ENCODE results near the gene IGFBP6. TPM values are rescaled to one million over a fixed set of nuclear protein-coding genes. Genes with fewer than 3 reads are reported as not detected.
A peak's percentile ranks its signal among the peaks of the same experiment; 100 is the strongest.

IGFBP6 gene
- total and polyA plus RNA-seq, 9 of the 15 experiments (the other 6 are each of a cell fraction or from before 2014, with no cell fraction given), result 0.15 to 1.4 (median 0.54) TPM

DNA sequence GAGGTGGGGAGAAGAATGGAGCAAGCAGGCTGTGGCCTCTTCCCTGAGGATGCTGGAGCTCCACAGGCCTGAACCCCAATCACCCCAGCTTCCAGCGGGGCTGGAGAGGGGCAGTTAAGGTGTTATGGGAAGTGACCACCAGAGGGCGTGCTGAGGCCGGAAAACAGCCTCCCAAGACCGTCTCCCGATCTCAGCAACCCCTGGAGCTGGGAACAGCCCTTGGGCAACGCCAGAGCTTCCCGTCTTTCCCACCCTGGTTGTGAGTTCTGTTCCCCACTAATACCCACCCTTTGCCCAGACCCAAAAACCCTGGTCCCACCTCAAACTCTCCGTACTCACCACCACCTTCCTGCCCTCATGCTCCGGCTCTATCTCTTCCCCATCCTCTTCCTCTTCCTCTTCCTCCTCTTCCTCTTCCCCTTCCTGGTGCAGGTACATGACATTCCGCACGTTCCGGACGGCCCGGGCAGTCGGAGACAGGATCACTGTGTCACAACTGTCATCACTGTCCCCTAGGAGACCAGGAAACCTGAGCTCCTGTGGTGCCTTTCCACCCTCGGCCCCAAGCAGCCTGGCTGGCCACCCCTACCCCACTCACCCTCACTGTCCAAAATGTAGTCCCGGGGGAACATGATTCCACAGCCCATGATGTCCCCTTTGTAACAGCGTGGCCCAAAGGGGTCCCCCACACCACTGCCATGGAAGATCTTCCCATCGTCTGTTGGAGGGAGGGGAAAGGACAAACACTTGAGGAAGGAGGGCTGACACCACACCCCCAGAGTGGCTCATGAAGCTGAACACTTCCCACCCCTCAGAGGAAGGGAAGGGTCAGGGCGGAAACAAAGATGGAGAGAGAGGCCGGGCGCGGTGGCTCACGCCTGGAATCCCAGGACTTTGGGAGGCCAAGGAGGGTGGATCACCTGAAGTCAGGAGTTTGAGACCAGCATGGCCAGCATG is 31.2 kb upstream of the IGFBP6 start (continued):
- TF ChIP-seq, protein P1, sequence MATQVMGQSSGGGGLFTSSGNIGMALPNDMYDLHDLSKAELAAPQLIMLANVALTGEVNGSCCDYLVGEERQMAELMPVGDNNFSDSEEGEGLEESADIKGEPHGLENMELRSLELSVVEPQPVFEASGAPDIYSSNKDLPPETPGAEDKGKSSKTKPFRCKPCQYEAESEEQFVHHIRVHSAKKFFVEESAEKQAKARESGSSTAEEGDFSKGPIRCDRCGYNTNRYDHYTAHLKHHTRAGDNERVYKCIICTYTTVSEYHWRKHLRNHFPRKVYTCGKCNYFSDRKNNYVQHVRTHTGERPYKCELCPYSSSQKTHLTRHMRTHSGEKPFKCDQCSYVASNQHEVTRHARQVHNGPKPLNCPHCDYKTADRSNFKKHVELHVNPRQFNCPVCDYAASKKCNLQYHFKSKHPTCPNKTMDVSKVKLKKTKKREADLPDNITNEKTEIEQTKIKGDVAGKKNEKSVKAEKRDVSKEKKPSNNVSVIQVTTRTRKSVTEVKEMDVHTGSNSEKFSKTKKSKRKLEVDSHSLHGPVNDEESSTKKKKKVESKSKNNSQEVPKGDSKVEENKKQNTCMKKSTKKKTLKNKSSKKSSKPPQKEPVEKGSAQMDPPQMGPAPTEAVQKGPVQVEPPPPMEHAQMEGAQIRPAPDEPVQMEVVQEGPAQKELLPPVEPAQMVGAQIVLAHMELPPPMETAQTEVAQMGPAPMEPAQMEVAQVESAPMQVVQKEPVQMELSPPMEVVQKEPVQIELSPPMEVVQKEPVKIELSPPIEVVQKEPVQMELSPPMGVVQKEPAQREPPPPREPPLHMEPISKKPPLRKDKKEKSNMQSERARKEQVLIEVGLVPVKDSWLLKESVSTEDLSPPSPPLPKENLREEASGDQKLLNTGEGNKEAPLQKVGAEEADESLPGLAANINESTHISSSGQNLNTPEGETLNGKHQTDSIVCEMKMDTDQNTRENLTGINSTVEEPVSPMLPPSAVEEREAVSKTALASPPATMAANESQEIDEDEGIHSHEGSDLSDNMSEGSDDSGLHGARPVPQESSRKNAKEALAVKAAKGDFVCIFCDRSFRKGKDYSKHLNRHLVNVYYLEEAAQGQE (IDR thresholded peaks at IDR 0.05; ENCODE audit: borderline replicate concordance), result peak; percentile 90
- TF ChIP-seq, protein P1 (CRISPR knock-in tag; IDR thresholded peaks at IDR 0.05; ENCODE audit: low read depth), result no peak; the same call in 1 of the 2 replicates
- TF ChIP-seq, protein P2, sequence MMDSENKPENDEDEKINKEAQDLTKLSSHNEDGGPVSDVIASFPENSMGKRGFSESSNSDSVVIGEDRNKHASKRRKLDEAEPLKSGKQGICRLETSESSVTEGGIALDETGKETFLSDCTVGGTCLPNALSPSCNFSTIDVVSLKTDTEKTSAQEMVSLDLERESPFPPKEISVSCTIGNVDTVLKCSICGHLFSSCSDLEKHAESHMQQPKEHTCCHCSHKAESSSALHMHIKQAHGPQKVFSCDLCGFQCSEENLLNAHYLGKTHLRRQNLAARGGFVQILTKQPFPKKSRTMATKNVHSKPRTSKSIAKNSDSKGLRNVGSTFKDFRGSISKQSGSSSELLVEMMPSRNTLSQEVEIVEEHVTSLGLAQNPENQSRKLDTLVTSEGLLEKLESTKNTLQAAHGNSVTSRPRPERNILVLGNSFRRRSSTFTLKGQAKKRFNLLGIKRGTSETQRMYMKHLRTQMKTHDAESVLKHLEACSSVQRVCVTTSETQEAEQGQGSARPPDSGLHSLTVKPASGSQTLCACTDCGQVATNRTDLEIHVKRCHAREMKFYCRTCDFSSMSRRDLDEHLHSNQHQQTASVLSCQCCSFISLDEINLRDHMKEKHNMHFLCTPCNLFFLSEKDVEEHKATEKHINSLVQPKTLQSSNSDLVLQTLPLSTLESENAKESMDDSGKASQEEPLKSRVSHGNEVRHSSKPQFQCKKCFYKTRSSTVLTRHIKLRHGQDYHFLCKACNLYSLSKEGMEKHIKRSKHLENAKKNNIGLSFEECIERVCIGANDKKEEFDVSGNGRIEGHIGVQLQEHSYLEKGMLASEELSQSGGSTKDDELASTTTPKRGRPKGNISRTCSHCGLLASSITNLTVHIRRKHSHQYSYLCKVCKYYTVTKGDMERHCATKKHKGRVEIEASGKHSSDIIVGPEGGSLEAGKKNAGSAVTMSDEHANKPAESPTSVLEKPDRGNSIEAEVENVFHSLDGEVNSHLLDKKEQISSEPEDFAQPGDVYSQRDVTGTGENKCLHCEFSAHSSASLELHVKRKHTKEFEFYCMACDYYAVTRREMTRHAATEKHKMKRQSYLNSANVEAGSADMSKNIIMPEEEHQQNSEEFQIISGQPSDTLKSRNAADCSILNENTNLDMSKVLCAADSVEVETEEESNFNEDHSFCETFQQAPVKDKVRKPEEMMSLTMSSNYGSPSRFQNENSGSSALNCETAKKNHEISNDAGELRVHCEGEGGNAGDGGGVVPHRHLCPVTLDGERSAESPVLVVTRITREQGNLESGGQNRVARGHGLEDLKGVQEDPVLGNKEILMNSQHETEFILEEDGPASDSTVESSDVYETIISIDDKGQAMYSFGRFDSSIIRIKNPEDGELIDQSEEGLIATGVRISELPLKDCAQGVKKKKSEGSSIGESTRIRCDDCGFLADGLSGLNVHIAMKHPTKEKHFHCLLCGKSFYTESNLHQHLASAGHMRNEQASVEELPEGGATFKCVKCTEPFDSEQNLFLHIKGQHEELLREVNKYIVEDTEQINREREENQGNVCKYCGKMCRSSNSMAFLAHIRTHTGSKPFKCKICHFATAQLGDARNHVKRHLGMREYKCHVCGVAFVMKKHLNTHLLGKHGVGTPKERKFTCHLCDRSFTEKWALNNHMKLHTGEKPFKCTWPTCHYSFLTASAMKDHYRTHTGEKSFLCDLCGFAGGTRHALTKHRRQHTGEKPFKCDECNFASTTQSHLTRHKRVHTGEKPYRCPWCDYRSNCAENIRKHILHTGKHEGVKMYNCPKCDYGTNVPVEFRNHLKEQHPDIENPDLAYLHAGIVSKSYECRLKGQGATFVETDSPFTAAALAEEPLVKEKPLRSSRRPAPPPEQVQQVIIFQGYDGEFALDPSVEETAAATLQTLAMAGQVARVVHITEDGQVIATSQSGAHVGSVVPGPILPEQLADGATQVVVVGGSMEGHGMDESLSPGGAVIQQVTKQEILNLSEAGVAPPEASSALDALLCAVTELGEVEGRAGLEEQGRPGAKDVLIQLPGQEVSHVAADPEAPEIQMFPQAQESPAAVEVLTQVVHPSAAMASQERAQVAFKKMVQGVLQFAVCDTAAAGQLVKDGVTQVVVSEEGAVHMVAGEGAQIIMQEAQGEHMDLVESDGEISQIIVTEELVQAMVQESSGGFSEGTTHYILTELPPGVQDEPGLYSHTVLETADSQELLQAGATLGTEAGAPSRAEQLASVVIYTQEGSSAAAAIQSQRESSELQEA (IDR thresholded peaks at IDR 0.05; ENCODE audit: low read depth), result peak; percentile 19; the same call in 1 of the 2 replicates
- TF ChIP-seq HDGF (IDR thresholded peaks at IDR 0.05), result peak; percentile 94; the same call in 1 of the 2 replicates
- no peak for TF ChIP-seq LCOR (CRISPR knock-in tag; IDR thresholded peaks at IDR 0.05)
- TF ChIP-seq, protein P3, sequence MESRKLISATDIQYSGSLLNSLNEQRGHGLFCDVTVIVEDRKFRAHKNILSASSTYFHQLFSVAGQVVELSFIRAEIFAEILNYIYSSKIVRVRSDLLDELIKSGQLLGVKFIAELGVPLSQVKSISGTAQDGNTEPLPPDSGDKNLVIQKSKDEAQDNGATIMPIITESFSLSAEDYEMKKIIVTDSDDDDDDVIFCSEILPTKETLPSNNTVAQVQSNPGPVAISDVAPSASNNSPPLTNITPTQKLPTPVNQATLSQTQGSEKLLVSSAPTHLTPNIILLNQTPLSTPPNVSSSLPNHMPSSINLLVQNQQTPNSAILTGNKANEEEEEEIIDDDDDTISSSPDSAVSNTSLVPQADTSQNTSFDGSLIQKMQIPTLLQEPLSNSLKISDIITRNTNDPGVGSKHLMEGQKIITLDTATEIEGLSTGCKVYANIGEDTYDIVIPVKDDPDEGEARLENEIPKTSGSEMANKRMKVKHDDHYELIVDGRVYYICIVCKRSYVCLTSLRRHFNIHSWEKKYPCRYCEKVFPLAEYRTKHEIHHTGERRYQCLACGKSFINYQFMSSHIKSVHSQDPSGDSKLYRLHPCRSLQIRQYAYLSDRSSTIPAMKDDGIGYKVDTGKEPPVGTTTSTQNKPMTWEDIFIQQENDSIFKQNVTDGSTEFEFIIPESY (CRISPR knock-in tag; IDR thresholded peaks at IDR 0.05), result no peak
